H9 (cell line): ENCODE measurements around the gene AHDC1. TPM values are rescaled to one million over a fixed set of nuclear protein-coding genes. Genes with fewer than 3 reads are reported as not detected.

Experiments
- DNase-seq: peaks from one replicate; pipeline ENCODE4 v3.0.0-alpha.2; 2017
- H2AFZ ChIP-seq: one replicate; pipeline ENCODE4 v1.6.1; 2013; ENCODE audit warnings: mild to moderate bottlenecking, low read length, control low read depth, moderate library complexity
- H2AK5ac ChIP-seq: 2 replicates; pipeline ENCODE4 v1.6.1; 2013; ENCODE audit warnings: low read length, control low read depth, mixed read lengths; ENCODE audit not compliant: insufficient read length
- H2BK120ac ChIP-seq: one replicate; pipeline ENCODE4 v1.6.1; 2013; ENCODE audit warnings: low read depth, mild to moderate bottlenecking, low read length, control low read depth, inconsistent platforms; ENCODE audit not compliant: poor library complexity, severe bottlenecking
- H2BK12ac ChIP-seq: 2 replicates; pipeline ENCODE4 v1.6.1; 2013; ENCODE audit warnings: low read length, control low read depth, mixed read lengths, low read depth; ENCODE audit not compliant: insufficient read length
- H2BK15ac ChIP-seq: 2 replicates; pipeline ENCODE4 v1.6.1; 2013; ENCODE audit warnings: low read depth, low read length, control low read depth
- H2BK20ac ChIP-seq: one replicate; pipeline ENCODE4 v1.6.1; 2013; ENCODE audit warnings: low read depth, mild to moderate bottlenecking, low read length, control low read depth, inconsistent platforms; ENCODE audit not compliant: poor library complexity, severe bottlenecking
- H2BK5ac ChIP-seq: 2 replicates; pipeline ENCODE4 v1.6.1; 2013; ENCODE audit warnings: low read length, control low read depth, mixed read lengths; ENCODE audit not compliant: insufficient read length
- H3K14ac ChIP-seq: 2 replicates; pipeline ENCODE4 v1.6.1; 2013; ENCODE audit warnings: low read length, control low read depth; ENCODE audit not compliant: insufficient read depth
- H3K18ac ChIP-seq: 2 replicates; pipeline ENCODE4 v1.6.1; 2013; ENCODE audit warnings: low read depth, mild to moderate bottlenecking, mixed read lengths, low read length, control low read depth; ENCODE audit not compliant: insufficient read length
- H3K23ac ChIP-seq: 2 replicates; pipeline ENCODE4 v1.6.1; 2013; ENCODE audit warnings: low read length, control low read depth, mixed read lengths, low read depth; ENCODE audit not compliant: insufficient read length
- H3K23me2 ChIP-seq: 2 replicates; pipeline ENCODE4 v1.6.1; 2013; ENCODE audit warnings: low read depth, mild to moderate bottlenecking, mixed read lengths, low read length, control low read depth; ENCODE audit not compliant: insufficient read length, poor library complexity, severe bottlenecking
- H3K27ac ChIP-seq: 2 replicates; pipeline ENCODE4 v1.5.1; 2013; ENCODE audit warnings: low read length, control low read depth, mixed read lengths, low read depth; ENCODE audit not compliant: insufficient read length
- H3K27me3 ChIP-seq: 2 replicates; pipeline ENCODE4 v1.6.1; 2013; ENCODE audit warnings: low read length, control low read depth, inconsistent platforms; ENCODE audit not compliant: insufficient read depth
- H3K4ac ChIP-seq: 2 replicates; pipeline ENCODE4 v1.6.1; 2013; ENCODE audit warnings: low read depth, mild to moderate bottlenecking, control low read depth, inconsistent platforms, low read length, moderate library complexity
- H3K4me1 ChIP-seq: 2 replicates; pipeline ENCODE4 v1.6.1; 2013; ENCODE audit warnings: low read length, control low read depth, inconsistent platforms; ENCODE audit not compliant: insufficient read depth
- H3K4me2 ChIP-seq: 2 replicates; pipeline ENCODE4 v1.6.1; 2013; ENCODE audit warnings: low read length, control low read depth, mixed read lengths; ENCODE audit not compliant: insufficient read length, insufficient read depth
- H3K56ac ChIP-seq: 2 replicates; pipeline ENCODE4 v1.6.1; 2013; ENCODE audit warnings: low read depth, mild to moderate bottlenecking, mixed read lengths, low read length, control low read depth; ENCODE audit not compliant: insufficient read length
- H3K79me1 ChIP-seq: 2 replicates; pipeline ENCODE4 v1.6.1; 2013; ENCODE audit warnings: low read depth, mild to moderate bottlenecking, moderate library complexity, low read length, control low read depth, inconsistent platforms; ENCODE audit not compliant: insufficient read depth, poor library complexity, severe bottlenecking
- H3K79me2 ChIP-seq: 2 replicates; pipeline ENCODE4 v1.6.1; 2013; ENCODE audit warnings: low read length, control low read depth, inconsistent platforms; ENCODE audit not compliant: insufficient read depth
- H3K9ac ChIP-seq: 2 replicates; pipeline ENCODE4 v1.6.1; 2013; ENCODE audit warnings: low read length, control low read depth, mixed read lengths; ENCODE audit not compliant: insufficient read length; ENCODE audit errors: extremely low read depth
- H3K9me3 ChIP-seq: one replicate; pipeline ENCODE4 v1.6.1; 2013; ENCODE audit warnings: low read depth, low read length, inconsistent platforms; ENCODE audit not compliant: control insufficient read depth
- H3T11ph ChIP-seq: one replicate; pipeline ENCODE4 v1.6.1; 2013; ENCODE audit warnings: mild to moderate bottlenecking, low read length, control low read depth, inconsistent platforms
- H4K20me1 ChIP-seq: one replicate; pipeline ENCODE4 v1.6.1; 2013; ENCODE audit not compliant: control insufficient read depth, insufficient read length, insufficient read depth
- H4K5ac ChIP-seq: 2 replicates; pipeline ENCODE4 v1.6.1; 2013; ENCODE audit warnings: low read depth, mild to moderate bottlenecking, mixed read lengths, low read length, control low read depth; ENCODE audit not compliant: insufficient read length
- H4K8ac ChIP-seq: replicated peaks from 2 replicates; pipeline ENCODE4 v1.6.1; 2013; ENCODE audit warnings: low read length, control low read depth, mixed read lengths, low read depth; ENCODE audit not compliant: insufficient read length
- H4K91ac ChIP-seq: 2 replicates; pipeline ENCODE4 v1.6.1; 2013; ENCODE audit warnings: low read depth, mild to moderate bottlenecking, moderate library complexity, mixed read lengths, low read length, control low read depth; ENCODE audit not compliant: insufficient read length
- H3K27ac Mint-ChIP-seq, 3 experiments: 2 replicates in 2 of 3; 3 replicates in 1 of 3; pipeline ENCODE4 v1.8.0; 2020 to 2021; ENCODE audit warnings: mixed read lengths in 3 of 3, mild to moderate bottlenecking in 1 of 3, moderate library complexity in 1 of 3
- H3K27me3 Mint-ChIP-seq: 2 replicates; pipeline ENCODE4 v1.8.0; 2021; ENCODE audit warnings: low read depth, mild to moderate bottlenecking, moderate library complexity, mixed read lengths
- H3K36me3 Mint-ChIP-seq, 3 experiments: 2 replicates in 2 of 3; 3 replicates in 1 of 3; pipeline ENCODE4 v1.8.0; 2020 to 2021; ENCODE audit warnings: low read depth in 3 of 3, mixed read lengths in 3 of 3; ENCODE audit not compliant: insufficient read depth in 1 of 3
- H3K4me1 Mint-ChIP-seq, 2 experiments: 2 replicates each; pipeline ENCODE4 v1.8.0; 2020; ENCODE audit warnings: mixed read lengths in 2 of 2
- H3K4me3 Mint-ChIP-seq, 2 experiments: 2 replicates in 1 of 2; 3 replicates in 1 of 2; pipeline ENCODE4 v1.8.0; 2020 to 2021; ENCODE audit warnings: mild to moderate bottlenecking in 2 of 2, mixed read lengths in 2 of 2, moderate library complexity in 1 of 2
- H3K9me3 Mint-ChIP-seq, 2 experiments: 2 replicates in 1 of 2; 3 replicates in 1 of 2; pipeline ENCODE4 v1.8.0; 2020; ENCODE audit warnings: mild to moderate bottlenecking in 2 of 2, mixed read lengths in 2 of 2, moderate library complexity in 1 of 2
- CTCF ChIP-seq: fragments of 200-600 bp; sonication (generic); conservative IDR thresholded peaks from 3 replicates; pipeline ENCODE4 v1.8.0; 2021; ENCODE audit warnings: antibody characterized with exemption, mild to moderate bottlenecking
- WGBS: extraction: QIAGEN DNeasy Blood & Tissue Kit; methylation state at CpG from one replicate; pipeline ENCODE4 v1.1.7; 2013; ENCODE audit warnings: missing lambda C conversion rate, low lambda C conversion rate, mixed read lengths; ENCODE audit not compliant: insufficient read length; ENCODE audit errors: extremely low coverage; 5-methylcytosine and 5-hydroxymethylcytosine counted together
- total RNA-seq: library from RNA; stranded (reverse); gene quantifications from 2 replicates; pipeline ENCODE4 v1.2.1, GENCODE V29; 2021

Gene AHDC1
- total RNA-seq, 1 experiment from 2014 or later, result 29.4 TPM

DNA sequence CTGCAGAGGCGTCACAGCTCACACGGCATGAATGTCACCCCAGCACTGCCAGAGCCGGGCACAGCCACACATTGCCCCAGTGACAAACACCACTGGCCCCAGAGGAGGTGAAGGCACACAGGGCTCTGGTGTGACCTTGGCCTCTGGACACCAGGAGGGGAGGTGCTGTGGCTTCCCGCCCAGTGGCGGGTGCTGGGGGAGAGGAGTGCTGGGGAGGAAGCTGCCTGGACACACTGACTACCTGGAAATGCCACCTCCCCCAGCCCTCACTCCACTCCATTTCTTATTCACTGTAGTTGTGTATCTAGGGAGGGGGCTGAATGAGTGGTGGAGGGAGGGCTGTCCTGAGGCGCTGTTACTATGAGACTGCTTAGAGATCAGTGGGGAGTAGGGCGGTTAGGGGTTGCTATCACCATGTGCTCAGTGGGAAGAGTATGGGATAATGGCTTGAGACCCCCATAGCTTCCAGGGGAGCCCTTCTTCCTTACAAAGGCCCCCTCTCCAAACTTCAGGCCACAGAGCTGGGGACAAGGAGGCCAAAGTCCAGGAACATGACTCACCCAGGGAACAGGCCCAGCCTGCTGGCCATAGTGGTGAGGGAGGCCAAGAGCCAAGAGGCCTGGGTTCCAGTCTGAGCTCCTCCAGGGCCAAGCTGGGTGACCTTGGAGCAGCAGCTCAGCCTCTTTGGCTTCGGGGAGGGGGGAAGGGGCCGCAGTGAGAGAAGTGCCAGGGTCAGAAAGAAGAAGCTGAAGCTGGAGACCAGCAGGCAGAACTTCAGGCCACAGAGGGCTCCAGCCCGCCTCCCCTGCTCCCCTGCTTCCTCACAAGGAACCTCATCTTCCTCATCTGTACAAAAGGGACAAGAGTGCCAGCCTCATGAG lies 40.1 kb downstream of the AHDC1 start:
- DNase-seq, result no peak
- H2AK5ac ChIP-seq, result no peak overlapping the region
- no peak overlapping the region for H3K56ac ChIP-seq
- no peak overlapping the region for H3K23ac ChIP-seq
- H3K9ac ChIP-seq, result no peak overlapping the region
- Mint-ChIP-seq H3K4me3 (no peak overlapping the region; a peak in 1 of 5 replicates), H3K27ac (peak overlapping the region in 2 of 3 experiments; percentile 85 to 90; a peak in 5 of 7 replicates), H3K27me3 (no peaks in the 10 kb centered on the region), H3K36me3 (no peaks in the 10 kb centered on the region), H3K4me1 (peaks cover 73 to 87% of the 10 kb centered on the region in 2 experiments), H3K9me3 (no peaks in the 10 kb centered on the region; a peak in 1 of 5 replicates)
- H4K8ac ChIP-seq, result no peak overlapping the region
- H2BK20ac ChIP-seq, result no peak overlapping the region
- TF ChIP-seq CTCF, result no peak
- no peak overlapping the region for H2AFZ ChIP-seq
- H2BK120ac ChIP-seq, result no peak overlapping the region
- H3K14ac ChIP-seq, result no peak overlapping the region; the same call in 1 of the 2 replicates
- no peaks in the 10 kb centered on the region for H4K20me1 ChIP-seq
- no peaks in the 10 kb centered on the region for H3K23me2 ChIP-seq
- no peak overlapping the region for H3T11ph ChIP-seq
- H2BK5ac ChIP-seq, result no peak overlapping the region
- H3K9me3 ChIP-seq, result no peaks in the 10 kb centered on the region
- H3K18ac ChIP-seq, result no peak overlapping the region
- H3K4me1 ChIP-seq, result peaks cover 12% of the 10 kb centered on the region
- no peak overlapping the region for H2BK15ac ChIP-seq
- H4K91ac ChIP-seq, result no peak overlapping the region
- no peak overlapping the region for H2BK12ac ChIP-seq
- no peaks in the 10 kb centered on the region for H3K79me1 ChIP-seq
- H3K27ac ChIP-seq, result no peak overlapping the region
- no peak overlapping the region for H3K4me2 ChIP-seq
- no peak overlapping the region for H4K5ac ChIP-seq
- WGBS, result no CpG with 5 or more reads among the region's 10 CpGs
- no peak overlapping the region for H3K4ac ChIP-seq
- H3K79me2 ChIP-seq, result no peaks in the 10 kb centered on the region
- no peaks in the 10 kb centered on the region for H3K27me3 ChIP-seq
